Activated CD4-positive, CD25-positive, alpha-beta regulatory T cell treated with anti-CD3 and anti-CD28 coated beads, Interleukin-2, amount 50 U/mL, for 72 hours (primary cell): ENCODE results near the gene AHSG.

ENCODE experiments used
- DNase-seq: peaks from one replicate; pipeline ENCODE4 v3.0.0; 2021

The AHSG gene

DNA sequence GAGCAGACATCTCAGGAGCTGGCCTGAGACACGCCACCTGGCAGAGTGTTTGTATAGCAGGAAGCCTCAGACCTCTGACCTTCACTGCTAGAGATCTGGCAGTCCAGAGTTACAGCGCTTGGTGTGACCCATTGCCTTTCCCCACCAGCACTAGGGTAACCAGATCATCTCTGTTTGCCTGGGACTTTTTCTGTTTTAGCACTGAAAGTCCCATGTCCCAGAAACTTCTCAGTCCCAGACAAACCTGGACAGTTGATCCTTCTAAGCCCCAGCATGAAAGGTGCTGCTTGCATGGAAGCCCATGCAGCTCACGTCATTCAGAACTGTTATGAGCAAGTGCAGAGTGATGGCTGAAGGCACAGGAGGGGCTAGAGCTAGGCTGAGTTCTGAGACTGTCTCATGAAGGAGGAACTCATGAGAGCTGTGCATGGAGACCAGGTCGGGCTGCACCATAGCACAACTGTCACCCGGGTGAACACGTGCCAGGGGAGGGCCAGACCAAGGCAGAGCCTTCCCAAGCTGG lies 18.2 kb upstream of the AHSG start:
- no peak for DNase-seq

- DNase-seq: no peak
Measured at GRCh38 chr3:186596568-186597287, 16.1 kb upstream of the AHSG start.

DNA sequence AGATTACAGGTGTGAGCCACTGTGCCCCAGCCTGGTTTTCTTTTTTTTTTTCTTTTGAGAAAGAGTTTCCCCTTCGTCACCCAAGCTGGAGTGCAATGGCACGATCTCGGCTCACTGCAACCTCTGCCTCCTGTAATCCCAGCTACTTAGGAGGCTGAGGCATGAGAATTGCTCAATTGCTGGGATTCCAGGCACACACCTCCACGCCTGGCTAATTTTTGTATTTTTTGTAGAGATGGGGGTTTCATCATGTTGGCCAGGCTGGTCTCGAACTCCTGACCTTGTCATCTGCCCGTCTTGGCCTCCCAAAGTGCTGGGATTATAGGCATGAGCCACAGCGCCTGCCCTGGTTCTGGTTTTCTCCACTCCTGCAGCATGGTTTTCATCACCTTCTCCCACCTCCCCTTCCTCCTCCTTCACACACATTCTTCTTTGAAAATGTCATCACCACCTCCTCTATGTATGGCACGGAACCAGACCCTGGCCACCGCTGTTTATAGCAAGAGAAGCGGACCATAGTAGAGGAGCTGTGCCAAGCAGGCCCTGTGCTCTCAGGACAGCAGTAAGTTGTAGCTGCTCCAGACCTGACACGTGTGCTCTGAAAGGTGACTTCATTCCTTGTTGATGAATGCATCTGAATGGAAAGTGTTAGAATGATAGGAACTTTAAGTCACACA lies 14.6 kb upstream of the AHSG start:
- DNase-seq: no peak

- no peak for DNase-seq
Measured at GRCh38 chr3:186598794-186599141, 14.1 kb upstream of the AHSG start.

DNA sequence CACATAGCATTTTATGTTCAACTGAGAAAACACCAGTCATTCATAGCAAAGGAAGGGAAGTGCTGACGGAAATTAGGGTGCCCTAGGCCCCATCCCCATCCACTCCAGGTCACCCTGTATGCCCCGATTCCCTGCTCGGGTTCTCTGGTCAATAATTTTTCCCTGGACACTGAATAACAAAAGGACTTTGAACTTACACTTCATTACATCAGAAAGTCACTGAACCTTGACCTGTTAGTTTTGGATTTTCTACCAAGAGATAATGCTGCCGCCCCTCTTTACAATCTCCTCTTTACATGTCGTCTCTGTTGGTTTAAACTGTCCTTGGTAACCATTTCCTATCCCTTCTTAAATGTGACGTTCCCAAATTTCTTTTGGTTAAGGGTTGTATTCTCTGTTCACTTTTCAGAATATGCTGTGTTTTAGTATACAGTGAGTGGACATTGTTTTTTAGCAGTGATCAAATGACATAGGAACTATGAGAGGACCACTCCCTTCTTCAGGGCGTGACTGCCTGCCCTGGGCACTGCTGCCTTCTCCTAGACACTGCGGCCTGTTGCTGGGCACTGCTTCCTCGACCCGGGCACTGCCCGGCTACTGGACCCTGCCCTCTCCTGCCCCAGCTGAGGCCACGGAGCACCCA lies 13.6 kb upstream of the AHSG start:
- DNase-seq: no peak

- DNase-seq: no peak
Measured at GRCh38 chr3:186599785-186600166, 13.1 kb upstream of the AHSG start.

DNA sequence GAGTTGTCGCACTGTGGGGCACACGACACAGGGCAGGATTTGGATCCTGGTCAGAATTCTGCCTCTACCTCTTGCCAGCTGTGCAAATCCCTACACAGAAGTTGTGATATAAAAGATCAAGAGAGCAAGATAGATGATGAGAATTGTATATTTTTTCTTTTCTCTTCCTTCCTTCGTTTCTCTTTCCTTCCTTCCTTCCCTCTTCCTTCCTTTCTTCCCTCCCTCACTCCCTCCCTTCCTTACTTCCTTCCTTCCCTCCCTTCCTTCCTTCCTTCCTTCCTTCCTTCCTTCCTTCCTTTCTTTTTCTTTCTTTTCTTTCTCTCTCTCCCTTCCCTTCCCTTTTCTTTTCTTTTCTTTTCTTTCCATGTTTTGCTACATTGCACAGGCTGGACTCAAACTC lies 12.0 kb upstream of the AHSG start:
- no peak for DNase-seq

- DNase-seq: no peak
Measured at GRCh38 chr3:186603159-186603558, 9.7 kb upstream of the AHSG start.

DNA sequence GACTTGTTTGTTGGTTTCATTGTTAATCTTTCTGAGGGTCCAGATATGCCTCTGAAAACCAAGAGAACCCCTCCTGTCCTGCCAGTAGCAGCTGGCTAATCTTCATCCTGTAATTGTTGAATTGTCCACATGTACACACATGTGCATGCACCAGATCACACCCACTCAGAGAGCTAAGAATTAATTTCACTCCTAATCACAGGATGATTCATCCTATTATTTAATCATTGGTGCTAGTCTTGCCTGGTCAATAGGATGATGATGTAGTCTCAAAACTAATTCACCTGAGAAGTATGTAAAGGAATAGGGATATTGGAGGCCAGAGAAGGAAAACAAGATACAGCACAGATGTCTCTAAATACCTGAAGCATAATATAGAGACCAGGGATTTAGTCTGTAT lies 7.8 kb upstream of the AHSG start:
- no peak for DNase-seq

DNA sequence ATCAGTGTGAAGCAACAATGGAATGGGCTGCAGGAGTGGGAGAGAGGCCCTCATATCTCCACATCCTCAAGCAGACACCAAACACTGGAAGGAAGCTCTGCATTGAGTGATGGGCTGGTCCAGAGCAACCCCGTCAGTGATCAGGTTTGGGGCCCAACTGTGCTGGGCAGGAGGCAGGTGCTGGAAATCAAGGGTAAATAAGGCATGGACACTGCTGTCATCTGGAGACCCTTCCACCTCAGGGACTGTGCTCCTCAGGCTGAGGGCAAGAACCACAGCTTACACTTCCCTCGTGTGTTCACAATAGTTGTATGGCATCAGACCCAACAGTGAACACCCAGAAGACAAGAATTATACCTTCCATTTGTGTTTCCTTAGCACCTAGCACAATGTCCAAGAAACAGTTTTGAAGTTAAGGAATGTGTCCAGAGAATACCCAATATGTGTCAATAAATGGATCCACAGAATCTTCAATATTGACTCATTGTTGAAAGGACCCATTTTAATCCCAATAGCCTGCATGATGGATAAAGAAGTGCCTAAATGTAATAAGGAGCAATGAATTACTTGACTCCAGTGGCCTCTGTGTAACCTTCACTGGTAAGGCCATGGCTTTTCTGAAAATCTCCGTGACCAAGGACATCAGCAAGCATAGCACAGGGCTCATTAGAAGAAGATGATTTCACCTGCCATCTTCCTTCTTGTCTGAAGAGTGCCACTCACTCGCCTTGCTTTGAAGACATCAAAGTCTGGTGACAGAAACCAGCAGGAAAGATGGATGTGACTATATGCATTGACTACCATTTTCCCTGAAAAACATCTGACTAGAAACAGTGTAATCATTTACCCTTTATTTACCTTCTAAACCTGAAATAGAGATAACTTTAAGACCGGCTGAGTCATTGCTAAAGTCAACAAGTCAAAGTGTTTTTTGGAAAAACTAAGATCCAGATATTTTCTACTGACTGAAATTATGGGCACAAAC lies 7.0 kb upstream of the AHSG start:
- DNase-seq: no peak

- DNase-seq: no peak
Measured at GRCh38 chr3:186608624-186609215, 4.1 kb upstream of the AHSG start.

DNA sequence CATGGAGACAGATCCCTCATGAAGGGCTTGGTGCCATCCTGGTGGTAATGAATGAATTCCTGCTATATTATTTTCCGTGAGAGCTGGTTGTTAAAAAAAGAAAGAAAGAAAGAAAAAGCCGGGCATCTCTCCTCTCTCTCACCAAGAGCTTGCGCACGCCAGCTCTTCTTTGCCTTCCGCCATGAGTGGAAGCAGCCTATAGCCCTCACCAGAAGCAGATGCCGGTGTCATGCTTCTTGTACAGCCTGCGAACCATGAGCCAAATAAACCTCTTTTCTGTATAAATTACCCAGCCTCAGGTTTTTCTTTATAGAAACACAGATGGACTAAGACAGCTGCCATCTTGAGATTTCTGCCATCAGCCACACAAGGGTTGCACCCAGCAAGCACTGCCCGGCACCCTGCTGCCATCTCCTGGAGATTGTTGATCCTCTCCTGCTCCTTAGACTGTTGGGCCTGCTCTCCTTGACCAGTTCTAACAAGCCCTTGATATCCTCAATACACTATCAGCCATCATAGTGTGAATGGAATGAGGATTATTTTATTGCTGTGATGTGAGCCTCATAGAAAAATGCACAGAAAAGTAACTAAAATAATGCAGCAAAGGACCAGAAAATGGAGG lies 3.5 kb upstream of the AHSG start:
- no peak for DNase-seq

GRCh38 chr3:186612065-186612464 lies 795 bp upstream of the AHSG start:
- no peak for DNase-seq

DNA sequence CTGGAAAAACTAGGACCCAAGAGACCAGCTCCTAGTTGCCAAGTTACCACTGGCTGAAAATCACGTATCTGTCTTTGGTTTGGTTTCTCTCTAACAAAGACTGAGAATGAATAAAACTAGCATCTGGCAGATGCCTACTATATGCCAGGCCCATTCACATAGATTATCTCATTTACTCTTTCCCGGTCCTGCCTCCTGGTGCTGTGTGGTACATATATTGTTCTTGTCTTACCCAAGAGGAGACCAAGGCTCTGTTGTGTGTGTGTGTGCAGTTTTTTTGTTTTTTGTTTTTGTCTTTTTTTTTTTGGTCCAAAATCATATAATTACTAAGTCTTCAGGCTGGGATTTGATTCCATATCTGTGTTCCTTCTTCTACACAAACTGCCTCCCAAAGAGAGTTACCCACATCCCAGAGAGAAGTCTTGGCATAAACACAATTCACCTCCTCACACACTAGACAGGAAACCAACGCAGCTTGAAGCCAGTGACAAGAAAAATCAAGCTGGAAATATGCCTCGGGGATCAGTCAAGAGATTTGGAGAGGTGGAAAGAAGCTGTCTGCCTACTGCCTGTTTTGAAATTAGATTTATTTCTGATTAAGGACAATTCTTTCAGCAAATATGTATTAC lies 891 bp downstream of the AHSG start:
- no peak for DNase-seq

DNA sequence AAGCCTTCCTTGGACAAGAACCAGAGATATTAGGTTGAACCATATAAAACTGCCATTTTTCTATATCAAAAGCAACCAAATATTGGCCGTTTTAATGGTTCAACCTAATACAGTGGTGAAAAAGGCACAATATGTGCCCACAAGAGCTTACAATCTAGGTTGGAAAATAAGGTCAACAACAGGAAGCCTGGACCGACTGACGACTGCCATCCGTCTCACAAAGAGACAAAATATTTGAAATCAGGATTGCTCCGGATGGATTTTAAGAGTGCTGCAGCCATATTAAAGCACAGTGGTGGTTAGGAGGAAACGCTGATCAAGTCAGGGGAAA lies 1.4 kb downstream of the AHSG start:
- DNase-seq: no peak

GRCh38 chr3:186614597-186615483 lies 2.0 kb downstream of the AHSG start:
- DNase-seq: peak; percentile 69

DNA sequence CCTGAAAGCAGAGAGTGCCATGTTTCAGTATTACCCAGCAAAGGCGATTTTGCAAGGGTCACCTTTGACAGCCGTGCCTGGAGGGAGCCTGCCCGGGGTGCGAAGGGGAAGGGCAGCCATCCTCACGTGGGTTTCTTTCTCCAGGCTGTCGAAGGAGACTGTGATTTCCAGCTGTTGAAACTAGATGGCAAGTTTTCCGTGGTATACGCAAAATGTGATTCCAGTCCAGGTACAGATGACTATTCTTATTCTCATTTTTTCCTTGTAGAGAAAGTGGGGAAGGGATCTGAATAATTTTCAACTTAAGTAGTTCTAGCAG lies 3.4 kb downstream of the AHSG start:
- no peak for DNase-seq

DNA sequence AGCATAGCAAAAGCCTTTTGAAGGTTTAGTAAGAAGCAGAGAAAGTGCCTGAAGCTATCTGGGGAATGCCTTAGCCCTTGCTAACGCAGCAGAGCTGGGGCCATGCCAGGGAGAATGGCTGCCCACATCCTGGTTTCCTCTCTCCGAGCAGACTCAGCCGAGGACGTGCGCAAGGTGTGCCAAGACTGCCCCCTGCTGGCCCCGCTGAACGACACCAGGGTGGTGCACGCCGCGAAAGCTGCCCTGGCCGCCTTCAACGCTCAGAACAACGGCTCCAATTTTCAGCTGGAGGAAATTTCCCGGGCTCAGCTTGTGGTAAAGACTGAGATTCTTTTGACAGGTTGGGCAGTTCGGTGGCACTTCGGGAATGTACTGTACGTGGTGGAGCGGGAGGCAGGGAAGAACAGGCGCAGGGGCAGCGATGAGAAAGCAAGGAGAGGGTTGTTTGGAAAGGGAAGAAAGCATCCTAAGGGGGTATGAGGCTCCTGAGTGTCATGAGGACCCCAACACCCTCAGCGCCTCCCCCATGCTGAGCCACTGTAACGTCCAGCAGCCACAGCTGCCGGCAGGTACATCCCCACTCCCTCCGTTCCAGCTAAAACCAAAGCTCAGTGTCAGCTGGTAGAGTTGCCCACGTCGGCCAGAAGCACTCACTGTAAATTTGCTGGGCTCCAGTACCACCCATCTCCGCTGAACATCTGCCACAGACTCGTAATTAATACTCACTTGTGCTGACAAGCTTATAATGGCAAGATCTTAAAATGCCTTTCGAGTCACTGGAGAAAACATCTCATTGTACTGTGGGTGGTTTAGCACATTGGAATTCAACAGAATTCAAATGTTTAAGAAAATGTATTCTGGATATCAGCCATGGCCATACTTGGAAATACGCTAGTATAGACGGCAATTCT lies 4.4 kb downstream of the AHSG start:
- peak; percentile 85 for DNase-seq

DNA sequence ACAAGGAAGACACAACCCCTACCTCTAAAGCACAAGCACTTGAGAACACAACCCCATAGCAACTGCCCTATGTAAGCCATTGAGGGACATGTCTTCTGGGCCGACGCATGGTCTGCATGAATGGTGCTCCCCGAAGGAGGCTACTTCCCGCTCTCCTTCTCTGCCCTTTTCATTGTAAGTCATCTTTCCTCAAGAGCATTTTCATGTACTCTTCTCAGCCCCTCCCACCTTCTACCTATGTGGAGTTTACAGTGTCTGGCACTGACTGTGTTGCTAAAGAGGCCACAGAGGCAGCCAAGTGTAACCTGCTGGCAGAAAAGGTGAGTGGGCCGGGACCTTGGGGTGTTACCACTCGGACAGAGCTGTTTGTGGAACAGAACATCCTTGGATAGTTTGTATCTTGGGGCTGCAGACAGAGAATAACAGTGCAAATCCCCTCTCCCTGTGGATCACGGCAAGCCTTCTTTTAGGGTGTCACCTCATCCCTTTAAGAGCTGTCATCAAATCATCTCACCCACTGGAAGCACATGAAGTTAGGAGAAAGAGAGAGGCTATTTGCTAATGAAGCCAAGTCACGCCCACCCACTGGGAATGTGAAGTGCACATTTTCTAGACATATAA lies 5.6 kb downstream of the AHSG start:
- no peak for DNase-seq
